NCI-H82 treated with DMSO at 0.1 percent for 48 hours (cell line): ENCODE data around the gene THSD4.

Experiments
- DNase-seq: peaks from one replicate; lab custom pipeline; 2025; ENCODE audit not compliant: unreplicated experiment; lab: John Stamatoyannopoulos, UW

Gene THSD4

DNA sequence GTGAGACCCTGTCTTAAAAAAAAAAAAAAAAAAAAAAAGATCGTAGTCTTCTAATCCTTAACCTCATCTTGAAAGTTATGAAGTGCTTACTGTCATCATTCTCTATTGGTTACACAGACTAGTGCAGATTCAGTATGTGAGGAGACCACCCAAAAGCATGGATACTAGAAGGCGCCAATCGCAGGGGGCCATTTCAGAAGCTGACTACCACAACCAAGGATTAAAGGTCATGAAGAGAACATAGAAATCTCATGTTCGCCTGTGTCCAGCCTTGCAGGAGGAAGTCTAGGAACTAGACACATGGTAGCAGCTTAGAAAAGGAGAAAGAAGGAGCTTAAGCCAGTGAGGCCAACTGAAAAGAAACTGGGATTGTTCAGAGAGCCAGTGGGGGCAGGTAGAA, 207.8 kb downstream of the THSD4 start:
- DNase-seq: no peak

- no peak for DNase-seq
Measured at GRCh38 chr15:71323584-71323983, 208.3 kb downstream of the THSD4 start.

DNA sequence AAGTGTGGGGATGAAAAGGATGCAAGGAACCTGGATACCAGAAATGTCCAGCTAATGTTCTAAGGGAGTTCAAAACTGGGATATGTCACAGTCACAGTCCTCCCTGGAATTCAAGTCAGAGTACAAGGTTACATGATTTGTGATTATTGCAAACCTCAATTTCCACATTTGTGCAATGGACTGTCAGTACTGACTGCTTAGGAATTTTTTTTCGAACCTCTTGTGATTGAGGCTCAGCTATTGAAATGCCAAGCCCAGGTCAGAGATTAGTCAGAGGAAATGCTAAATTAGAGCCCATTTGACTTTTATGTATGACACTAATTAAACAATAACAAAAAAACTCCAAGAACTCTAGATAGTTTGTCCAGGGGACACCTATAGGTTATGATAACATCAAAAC, 210.2 kb downstream of the THSD4 start:
- no peak for DNase-seq

- DNase-seq: no peak
Measured at GRCh38 chr15:71328453-71328852, 213.2 kb downstream of the THSD4 start.

- no peak for DNase-seq
Measured at GRCh38 chr15:71329041-71329440, 213.8 kb downstream of the THSD4 start.

GRCh38 chr15:71329497-71330260, 214.4 kb downstream of the THSD4 start:
- DNase-seq: no peak

DNA sequence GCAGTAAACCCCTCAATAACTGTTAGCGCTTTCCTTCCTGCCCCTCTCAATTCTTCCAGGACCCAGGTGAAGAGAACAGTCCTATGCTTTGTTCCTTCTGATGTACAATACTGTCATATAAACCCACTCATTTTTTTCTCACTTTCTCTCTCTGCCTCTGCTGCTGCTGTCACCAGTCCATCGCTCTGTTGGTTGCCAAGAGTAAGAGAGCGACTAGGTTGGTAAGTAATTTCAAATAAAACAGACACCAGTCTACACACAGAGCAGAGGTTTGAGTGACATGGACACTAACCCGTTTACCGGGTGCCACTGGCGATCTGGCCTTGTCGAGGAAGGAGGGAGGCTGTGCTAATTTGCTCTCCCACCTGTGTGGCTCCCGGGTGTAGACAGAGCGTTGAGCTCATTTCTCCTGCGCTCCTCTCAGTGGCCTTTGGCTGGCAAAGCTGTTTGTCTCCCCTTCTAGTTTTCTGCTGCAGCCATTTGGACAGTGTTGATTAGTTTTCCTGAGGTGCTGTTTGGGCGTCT, 215.4 kb downstream of the THSD4 start:
- no peak for DNase-seq

- DNase-seq: no peak
Measured at GRCh38 chr15:71331173-71331572, 215.9 kb downstream of the THSD4 start.

DNA sequence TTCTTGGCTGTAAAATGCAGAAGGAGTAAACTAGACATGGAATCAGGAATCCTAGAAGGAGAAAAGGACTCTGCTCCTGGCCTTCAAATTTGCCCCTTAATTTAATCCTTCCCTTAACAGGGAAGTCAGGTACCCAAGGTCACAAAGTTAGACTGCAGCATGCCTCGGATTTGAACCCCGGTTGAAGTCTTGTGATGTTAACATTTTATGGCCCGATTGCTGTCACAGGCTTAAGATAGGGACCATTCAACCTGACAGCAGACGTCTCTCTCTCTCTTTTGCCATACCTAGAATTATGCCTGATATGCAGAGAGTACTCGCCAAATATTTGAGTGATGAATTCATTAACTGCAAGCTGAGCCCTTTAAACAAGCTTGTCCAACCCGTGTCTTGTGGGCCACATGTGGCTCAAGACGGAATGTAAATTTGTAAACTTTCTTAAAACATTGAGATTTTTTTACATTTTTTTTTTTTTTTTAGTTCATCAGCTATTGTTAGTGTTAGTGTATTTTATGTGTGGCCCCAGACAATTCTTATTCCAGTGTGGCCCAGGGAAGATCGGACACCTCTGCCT, 217.2 kb downstream of the THSD4 start:
- no peak for DNase-seq

DNA sequence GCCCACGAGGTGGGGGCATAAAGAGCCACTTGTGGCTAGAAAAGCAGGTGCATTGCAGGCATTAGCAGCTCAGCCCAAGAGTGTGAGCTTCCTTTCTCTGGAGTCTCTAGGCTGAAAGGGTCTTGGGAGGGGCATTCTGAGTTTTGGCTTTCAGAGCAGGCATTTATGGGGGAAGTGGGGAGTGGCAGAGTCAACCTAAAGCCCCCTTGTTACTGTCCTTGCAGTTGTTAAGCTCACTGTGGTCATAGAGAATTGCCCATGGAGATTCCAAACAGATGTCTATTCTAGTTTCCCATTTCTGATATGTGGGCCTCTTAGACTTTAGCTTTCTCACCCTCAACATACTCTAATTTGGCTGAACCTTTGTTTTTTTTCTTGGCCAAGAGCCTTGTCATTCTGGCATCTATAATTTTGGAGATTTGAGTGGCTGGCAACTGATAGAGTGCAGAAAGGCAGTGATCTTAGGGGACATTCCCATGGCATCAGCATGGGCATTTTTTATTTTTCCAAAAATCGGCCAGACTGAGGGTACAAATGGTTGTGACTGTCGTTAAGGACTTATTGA, 217.9 kb downstream of the THSD4 start:
- DNase-seq: no peak

DNA sequence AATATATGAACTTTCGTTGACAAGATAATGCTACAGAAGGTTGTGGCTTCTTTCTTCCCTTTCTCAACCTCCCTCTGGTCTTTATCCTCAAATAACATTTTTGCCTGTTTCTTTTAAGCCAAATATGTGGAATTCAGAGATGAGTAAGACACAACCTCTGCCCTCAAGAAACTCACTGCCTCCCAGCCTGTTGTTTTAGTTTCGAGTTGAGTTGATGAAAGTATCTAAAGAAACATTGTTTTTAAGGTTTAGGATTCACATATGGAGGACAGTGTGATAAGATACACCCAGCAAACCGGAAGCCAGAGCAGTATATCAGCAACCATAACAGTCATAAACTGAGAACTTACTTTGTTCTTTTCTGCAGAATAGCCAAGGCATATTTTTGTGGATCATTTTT, 218.6 kb downstream of the THSD4 start:
- DNase-seq: no peak

DNA sequence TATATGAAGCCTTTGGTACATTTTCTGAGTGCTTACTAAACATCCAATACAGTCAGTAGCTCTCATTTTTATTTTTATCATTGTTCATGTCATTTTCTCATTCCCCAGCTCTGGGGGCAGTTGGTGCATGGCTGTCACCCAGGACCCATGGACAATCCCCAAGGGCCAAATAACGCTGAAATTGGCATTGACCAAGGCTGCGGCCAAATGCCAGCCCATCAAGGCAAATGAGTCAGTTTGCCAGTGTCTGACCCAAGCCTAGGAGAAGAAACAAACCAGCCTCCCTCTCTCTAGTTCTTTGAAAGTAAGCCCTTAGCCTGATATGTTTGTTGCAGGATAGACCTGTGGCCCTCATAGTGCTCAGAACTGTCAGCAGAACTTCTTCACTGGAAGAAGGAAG, 219.2 kb downstream of the THSD4 start:
- DNase-seq: no peak

GRCh38 chr15:71334873-71335272, 219.6 kb downstream of the THSD4 start:
- no peak for DNase-seq

GRCh38 chr15:71335591-71335990, 220.3 kb downstream of the THSD4 start:
- no peak for DNase-seq

GRCh38 chr15:71336671-71337070, 221.4 kb downstream of the THSD4 start:
- DNase-seq: no peak

DNA sequence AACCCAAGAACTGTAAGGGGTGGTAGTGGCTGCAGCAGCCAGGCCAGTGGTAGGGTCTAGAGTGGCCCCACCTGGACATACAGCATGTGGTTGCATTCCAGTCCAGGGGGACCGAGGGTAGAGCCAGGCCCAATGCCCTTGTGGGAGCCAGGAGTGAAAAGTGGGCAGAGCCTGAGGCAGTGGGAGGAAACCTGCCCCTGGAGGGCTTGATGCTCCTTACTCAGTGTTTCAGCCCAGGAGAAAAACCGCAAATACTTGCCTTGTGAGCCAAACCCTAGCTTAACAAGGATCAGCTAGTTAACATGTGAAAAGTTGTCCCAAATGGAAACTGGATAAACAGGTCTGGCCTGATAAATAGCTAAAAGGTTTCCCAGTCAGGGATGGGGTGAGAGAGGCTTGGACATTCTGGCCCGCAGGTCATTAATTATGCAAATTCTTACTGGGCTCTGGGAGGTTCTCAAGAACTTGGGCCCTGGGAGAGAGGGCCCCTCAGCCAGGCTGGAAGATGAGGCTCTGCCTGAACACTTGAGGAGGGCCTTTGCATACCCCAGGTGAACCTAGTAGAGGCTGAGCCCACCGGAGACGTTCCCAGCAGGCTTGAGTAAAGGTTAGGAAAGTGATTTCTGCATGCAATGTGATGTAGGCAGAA, 222.1 kb downstream of the THSD4 start:
- DNase-seq: no peak

GRCh38 chr15:71338265-71338664, 223.0 kb downstream of the THSD4 start:
- DNase-seq: no peak

DNA sequence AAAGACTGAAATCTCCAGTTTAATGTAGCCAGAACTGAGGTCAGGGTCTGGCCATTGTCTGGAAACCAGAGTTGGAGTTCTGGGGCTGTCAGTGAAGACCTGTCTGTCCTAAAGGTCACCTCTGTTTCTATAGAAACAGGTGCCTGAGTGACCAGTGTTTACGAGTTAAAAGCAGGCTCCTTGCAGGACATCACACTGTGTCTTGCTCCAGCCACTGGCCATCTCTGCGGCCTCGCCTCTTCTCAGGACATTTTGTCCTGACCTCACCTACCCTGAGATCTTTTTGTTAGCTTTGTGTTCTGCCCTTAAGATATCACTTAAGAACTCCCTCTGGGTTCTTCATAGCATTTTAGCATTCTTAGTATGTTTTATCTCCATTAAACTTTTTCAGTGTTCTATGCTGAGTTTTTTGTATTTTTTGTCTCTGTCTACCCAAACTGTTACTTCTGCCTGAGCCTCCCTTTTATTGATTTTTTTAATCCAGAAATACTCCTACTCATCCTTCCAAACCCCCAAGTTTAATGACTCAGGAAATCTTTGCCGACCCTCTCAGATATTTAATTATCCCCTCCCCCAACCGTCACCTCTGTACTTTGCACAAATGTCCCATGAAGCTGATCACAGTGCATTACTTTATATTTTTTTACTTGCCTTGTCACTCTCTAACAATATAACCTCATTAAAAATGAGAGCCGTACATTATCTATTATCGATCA, 223.7 kb downstream of the THSD4 start:
- no peak for DNase-seq

- DNase-seq: peak; percentile 82
Measured at GRCh38 chr15:71341811-71342550, 226.7 kb downstream of the THSD4 start.

- DNase-seq: no peak
Measured at GRCh38 chr15:71342658-71343057, 227.4 kb downstream of the THSD4 start.

- no peak for DNase-seq
Measured at GRCh38 chr15:71344316-71344715, 229.0 kb downstream of the THSD4 start.
